IPS-20b (cell line): Measurements from ENCODE around the gene HLA-DQB1.
A peak's percentile ranks its signal among the peaks of the same experiment; 100 is the strongest.
"Not testable (repeated sequence)": the region's sequence is repeated elsewhere in the genome, so short reads cannot be mapped to it uniquely, and the experiment has no call there.

Experiments
- H3K27ac ChIP-seq: one replicate; pipeline ENCODE4 v1.5.1; 2013; ENCODE audit warnings: low read length
- H3K27me3 ChIP-seq: 2 replicates; pipeline ENCODE4 v1.6.1; 2013; ENCODE audit warnings: mild to moderate bottlenecking, low read length, inconsistent platforms; ENCODE audit not compliant: insufficient read depth
- H3K36me3 ChIP-seq: 2 replicates; pipeline ENCODE4 v1.6.1; 2013; ENCODE audit warnings: low read depth, mild to moderate bottlenecking, inconsistent platforms, low read length, moderate library complexity; ENCODE audit not compliant: insufficient read depth
- H3K4me1 ChIP-seq: 2 replicates; pipeline ENCODE4 v1.6.1; 2013; ENCODE audit warnings: mild to moderate bottlenecking, control low read depth, inconsistent platforms, low read length, moderate library complexity; ENCODE audit not compliant: insufficient read depth
- H3K4me3 ChIP-seq: 2 replicates; pipeline ENCODE4 v1.5.1; 2013; ENCODE audit warnings: mild to moderate bottlenecking, low read length, inconsistent platforms
- H3K9ac ChIP-seq: 2 replicates; pipeline ENCODE4 v1.6.1; 2013; ENCODE audit warnings: low read depth, mild to moderate bottlenecking, inconsistent platforms, low read length, moderate library complexity
- H3K9me3 ChIP-seq: 2 replicates; pipeline ENCODE4 v1.6.1; 2013; ENCODE audit warnings: mild to moderate bottlenecking, low read depth, low read length, inconsistent platforms; ENCODE audit not compliant: insufficient read depth

HLA-DQB1 gene

DNA sequence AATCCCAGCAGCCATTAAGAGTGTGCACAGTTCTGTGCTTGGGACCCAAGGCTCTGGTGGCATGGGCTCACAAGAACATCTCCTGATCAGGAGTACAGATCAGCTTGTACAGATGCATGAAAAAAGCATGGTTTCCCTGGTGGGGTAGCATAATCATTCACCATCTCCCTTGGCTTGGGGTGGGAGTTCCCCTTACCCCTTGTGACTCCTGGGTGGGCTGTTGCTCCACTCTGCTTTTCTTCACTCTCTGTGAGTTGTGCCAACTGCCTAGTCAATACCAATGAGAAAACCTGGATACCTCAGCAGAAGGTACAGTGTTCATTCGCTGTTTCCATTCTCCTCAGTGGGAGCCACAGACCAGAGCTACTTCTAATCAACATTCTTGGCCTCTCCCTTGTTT, 13.6 kb upstream of the HLA-DQB1 start:
- H3K4me3 ChIP-seq = no peak overlapping the region
- H3K9ac ChIP-seq = no peak overlapping the region
- no peak overlapping the region for H3K27ac ChIP-seq
- H3K27me3 ChIP-seq = no peaks in the 10 kb centered on the region
- H3K9me3 ChIP-seq = no peaks in the 10 kb centered on the region
- H3K36me3 ChIP-seq = no peaks in the 10 kb centered on the region
- H3K4me1 ChIP-seq = no peaks in the 10 kb centered on the region

DNA sequence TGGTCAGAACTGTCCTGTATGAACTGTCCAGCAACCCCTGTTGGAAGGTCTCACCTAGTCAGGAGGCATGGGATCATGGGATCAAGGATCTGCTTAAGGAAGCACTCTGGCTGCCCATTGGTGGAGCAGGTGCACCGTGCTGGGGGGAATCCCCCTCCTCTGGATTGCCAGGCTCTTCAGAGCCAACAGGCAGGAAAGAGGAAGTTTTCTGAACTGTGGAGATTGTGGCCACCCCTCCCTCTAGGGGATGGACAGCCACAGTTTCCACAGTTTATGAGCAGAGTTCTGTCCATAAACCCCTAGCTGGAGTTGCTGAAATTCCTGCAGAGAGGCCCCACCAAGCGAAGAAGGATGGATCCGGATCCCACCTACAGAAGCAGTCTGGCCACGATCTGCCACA, 13.0 kb upstream of the HLA-DQB1 start:
- no peaks in the 10 kb centered on the region for H3K36me3 ChIP-seq
- H3K4me1 ChIP-seq = no peaks in the 10 kb centered on the region
- no peak overlapping the region for H3K4me3 ChIP-seq
- no peaks in the 10 kb centered on the region for H3K27me3 ChIP-seq
- H3K9ac ChIP-seq = no peak overlapping the region
- H3K27ac ChIP-seq = no peak overlapping the region
- H3K9me3 ChIP-seq = no peaks in the 10 kb centered on the region

DNA sequence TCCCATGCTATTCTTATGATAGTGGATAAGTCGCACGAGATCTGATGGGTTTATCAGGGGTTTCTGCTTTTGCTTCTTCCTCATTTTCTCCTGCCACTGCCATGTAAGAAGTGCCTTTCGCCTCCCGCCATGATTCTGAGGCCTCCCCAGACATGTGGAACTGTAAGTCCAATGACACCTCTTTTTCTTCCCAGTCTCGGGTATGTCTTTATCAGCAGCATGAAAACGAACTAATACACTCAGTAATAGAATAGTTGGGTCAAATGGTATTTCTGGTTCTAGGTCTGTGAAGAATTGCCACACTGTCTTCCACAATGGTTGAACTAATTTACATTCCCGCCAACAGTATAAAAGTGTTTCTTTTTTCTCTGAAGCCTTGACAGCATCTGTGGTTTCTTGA, 7.7 kb upstream of the HLA-DQB1 start:
- H3K4me3 ChIP-seq, H3K27me3 ChIP-seq, H3K27ac ChIP-seq, H3K4me1 ChIP-seq, H3K9ac ChIP-seq, H3K36me3 ChIP-seq, H3K9me3 ChIP-seq: not testable (repeated sequence)

DNA sequence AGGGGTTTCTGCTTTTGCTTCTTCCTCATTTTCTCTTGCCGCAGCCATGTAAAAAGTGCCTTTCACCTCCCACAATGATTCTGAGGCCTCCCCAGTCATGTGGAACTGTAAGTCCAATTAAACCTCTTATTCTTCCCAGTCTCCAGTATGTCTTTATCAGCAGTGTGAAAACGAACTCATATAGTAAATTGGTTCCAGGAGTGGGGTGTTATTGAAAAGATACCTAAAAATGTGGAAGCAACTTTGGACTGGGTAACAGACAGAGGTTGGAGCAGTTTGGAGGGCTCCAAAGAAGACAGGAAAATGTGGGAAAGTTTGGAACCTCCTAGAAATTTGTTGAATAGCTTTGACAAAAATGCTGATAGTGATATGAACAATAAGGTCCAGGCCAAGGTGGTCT, 5.5 kb upstream of the HLA-DQB1 start:
- not testable (repeated sequence) for H3K4me3 ChIP-seq, H3K9me3 ChIP-seq, H3K36me3 ChIP-seq, H3K27me3 ChIP-seq, H3K27ac ChIP-seq, H3K9ac ChIP-seq, H3K4me1 ChIP-seq

DNA sequence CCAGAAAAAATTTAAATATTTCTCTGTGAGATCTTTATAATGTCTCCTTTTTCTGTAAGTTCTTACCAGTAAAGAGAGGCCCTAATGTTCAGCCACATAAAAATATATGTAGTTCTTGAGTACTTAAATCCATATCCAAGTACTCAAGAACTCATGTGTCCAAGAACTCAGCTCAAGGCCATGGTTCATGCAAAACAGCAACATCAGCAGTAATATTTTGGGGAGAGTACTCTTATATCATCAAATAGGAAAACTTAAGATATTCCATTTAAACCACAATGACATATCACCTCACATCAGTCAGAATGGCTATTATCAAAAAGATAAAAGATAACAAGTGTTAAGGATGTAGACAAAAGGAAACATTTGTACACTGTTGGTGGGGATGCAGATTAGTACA, 3.4 kb upstream of the HLA-DQB1 start:
- H3K27me3 ChIP-seq = peaks cover 13% of the 10 kb centered on the region
- H3K4me3 ChIP-seq = no peak overlapping the region
- no peaks in the 10 kb centered on the region for H3K36me3 ChIP-seq
- H3K4me1 ChIP-seq = no peaks in the 10 kb centered on the region
- H3K9ac ChIP-seq = no peak overlapping the region
- H3K27ac ChIP-seq = no peak overlapping the region
- no peaks in the 10 kb centered on the region for H3K9me3 ChIP-seq

DNA sequence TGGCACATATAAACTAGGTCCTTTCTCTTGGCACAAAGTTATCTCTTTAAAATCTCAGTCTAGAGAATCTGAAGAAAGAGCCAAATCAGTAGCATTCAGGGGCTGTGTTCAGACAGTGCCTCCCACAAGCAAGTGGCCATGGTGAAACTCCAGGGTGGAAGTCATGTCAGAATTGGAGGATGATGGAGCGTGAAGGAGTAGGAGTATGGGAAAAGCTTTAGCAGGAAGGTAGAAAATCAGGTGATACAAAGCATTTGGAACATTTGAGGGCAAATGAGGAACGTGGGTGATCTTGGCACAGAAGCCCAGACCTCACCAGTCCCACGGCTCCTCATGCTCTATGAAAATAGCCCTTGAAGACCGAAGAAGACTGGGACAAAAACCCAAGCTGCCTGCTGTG, 2.8 kb upstream of the HLA-DQB1 start:
- no peak overlapping the region for H3K27ac ChIP-seq
- no peak overlapping the region for H3K9ac ChIP-seq
- no peaks in the 10 kb centered on the region for H3K36me3 ChIP-seq
- H3K4me3 ChIP-seq = no peak overlapping the region
- H3K9me3 ChIP-seq = no peaks in the 10 kb centered on the region
- no peaks in the 10 kb centered on the region for H3K4me1 ChIP-seq
- peaks cover 18% of the 10 kb centered on the region for H3K27me3 ChIP-seq

DNA sequence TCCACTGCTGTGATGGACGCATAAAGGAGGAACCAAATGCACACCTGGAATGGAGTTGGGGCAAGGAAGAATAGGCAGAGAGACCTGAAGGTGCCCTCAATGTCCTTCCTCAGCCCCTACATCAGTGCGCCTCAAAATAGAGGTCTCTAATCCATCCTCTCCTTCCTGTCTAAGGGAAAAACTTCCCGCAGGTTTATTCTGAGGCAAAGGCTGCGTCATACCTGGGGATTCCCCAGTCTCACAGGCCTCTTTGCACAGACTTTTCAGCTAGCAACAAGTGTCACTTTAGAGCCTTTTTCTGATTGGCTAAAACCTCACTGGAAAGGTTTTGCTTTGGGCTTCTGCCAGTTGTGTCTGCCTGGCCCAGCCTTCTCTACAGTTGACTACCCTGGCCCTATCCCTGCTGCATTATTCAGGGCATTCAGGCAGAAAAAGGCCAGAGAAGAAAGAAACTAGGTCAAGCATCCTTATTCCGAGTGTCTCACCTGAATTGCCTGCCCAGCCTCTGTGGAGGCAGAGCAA, 1.8 kb upstream of the HLA-DQB1 start:
- no peaks in the 10 kb centered on the region for H3K4me1 ChIP-seq
- H3K9ac ChIP-seq = no peak overlapping the region
- H3K27me3 ChIP-seq = peaks cover 22% of the 10 kb centered on the region
- no peak overlapping the region for H3K4me3 ChIP-seq
- H3K27ac ChIP-seq = no peak overlapping the region
- no peaks in the 10 kb centered on the region for H3K9me3 ChIP-seq
- no peaks in the 10 kb centered on the region for H3K36me3 ChIP-seq

DNA sequence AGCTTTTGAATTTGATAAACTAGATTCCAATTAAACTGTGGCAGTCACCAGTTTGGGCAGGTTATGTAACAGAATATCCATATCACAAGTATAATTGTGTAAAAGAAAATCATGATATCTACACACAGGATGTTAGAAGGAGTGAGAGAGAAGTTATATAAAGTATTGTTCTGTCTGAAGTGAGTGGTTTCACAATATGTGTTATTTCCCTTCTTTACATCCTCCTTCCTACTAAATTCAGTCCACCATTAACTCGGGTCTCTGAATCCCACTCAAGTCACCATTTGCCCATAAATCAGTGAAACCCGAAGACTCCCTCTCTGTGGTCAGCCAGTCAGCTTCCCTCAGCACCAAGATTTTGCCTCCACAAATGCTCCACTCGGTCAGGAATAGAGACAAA, 796 bp downstream of the HLA-DQB1 start:
- Histone ChIP-seq H3K9me3 (no peaks in the 10 kb centered on the region), H3K36me3 (no peaks in the 10 kb centered on the region), H3K27me3 (peaks cover 22% of the 10 kb centered on the region), H3K27ac (no peak overlapping the region), H3K4me3 (no peak overlapping the region), H3K9ac (no peak overlapping the region), H3K4me1 (no peaks in the 10 kb centered on the region)

DNA sequence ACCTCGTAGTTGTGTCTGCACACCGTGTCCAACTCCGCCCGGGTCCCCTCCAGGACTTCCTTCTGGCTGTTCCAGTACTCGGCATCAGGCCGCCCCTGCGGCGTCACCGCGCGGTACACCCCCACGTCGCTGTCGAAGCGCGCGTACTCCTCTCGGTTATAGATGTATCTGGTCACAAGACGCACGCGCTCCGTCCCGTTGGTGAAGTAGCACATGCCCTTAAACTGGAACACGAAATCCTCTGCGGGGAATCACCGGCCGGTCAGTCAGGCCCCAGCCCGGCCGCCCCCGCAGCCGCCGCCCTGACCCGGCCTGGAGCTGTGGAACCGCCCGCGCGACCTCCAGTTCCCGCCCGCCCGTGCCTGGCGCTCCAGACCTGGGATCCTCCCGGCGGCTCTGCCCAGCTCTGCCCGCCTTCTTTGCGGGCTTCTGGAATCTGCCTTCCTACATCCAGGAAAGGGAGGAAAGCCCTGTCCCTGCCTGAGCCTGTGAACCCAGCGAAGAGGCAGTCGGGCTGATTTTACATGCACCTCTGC, 1.6 kb downstream of the HLA-DQB1 start:
- H3K4me3 ChIP-seq = peak overlapping the region; percentile 52; the same call in 1 of the 2 replicates
- no peaks in the 10 kb centered on the region for H3K36me3 ChIP-seq
- no peaks in the 10 kb centered on the region for H3K4me1 ChIP-seq
- no peak overlapping the region for H3K27ac ChIP-seq
- no peak overlapping the region for H3K9ac ChIP-seq
- no peaks in the 10 kb centered on the region for H3K9me3 ChIP-seq
- peaks cover 22% of the 10 kb centered on the region for H3K27me3 ChIP-seq

DNA sequence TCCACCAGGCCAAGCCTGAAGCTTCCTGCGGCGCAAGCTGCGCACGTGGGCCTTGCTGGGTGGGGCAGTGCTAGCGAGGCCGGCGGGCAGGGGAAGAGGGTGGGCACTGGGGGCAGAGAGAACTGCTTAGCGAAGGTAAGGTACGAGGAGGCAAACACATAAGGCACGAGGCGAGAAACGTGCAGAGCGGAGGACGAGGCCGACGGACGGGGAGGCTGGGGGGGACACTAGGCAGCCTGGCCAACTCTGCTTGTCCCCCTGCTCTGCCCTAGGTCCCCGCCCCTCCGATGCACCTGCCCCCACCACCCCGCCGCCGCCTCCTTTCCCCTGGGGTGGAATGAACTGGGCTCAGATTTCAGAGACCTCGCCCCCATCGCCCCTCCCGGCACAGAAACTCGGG, 2.1 kb downstream of the HLA-DQB1 start:
- H3K27me3 ChIP-seq = peaks cover 22% of the 10 kb centered on the region
- H3K27ac ChIP-seq = no peak overlapping the region
- H3K9ac ChIP-seq = no peak overlapping the region
- H3K4me3 ChIP-seq = no peak overlapping the region
- H3K4me1 ChIP-seq = no peaks in the 10 kb centered on the region
- H3K36me3 ChIP-seq = no peaks in the 10 kb centered on the region
- no peaks in the 10 kb centered on the region for H3K9me3 ChIP-seq

DNA sequence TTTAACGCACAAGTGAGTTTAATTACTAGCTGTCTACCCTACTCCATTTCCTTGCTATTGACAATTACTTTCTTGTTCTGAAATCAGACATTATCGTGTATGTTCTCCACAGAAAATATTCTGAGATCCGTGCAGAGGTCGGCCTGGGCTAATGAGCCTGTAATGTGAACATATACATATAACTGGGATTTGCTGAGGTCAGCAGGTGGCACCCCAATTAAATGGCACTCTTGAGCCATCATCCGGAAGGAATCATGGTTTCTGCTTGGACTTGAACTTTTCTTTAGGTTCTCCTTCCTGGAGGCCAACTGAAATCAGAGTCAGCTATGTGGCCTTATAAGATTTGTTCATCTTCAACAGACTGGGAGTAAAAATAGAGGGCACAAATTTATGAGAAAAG, 3.6 kb downstream of the HLA-DQB1 start:
- no peak overlapping the region for H3K27ac ChIP-seq
- no peaks in the 10 kb centered on the region for H3K4me1 ChIP-seq
- no peaks in the 10 kb centered on the region for H3K9me3 ChIP-seq
- no peak overlapping the region for H3K4me3 ChIP-seq
- H3K36me3 ChIP-seq = no peaks in the 10 kb centered on the region
- H3K9ac ChIP-seq = no peak overlapping the region
- H3K27me3 ChIP-seq = peaks cover 26% of the 10 kb centered on the region

DNA sequence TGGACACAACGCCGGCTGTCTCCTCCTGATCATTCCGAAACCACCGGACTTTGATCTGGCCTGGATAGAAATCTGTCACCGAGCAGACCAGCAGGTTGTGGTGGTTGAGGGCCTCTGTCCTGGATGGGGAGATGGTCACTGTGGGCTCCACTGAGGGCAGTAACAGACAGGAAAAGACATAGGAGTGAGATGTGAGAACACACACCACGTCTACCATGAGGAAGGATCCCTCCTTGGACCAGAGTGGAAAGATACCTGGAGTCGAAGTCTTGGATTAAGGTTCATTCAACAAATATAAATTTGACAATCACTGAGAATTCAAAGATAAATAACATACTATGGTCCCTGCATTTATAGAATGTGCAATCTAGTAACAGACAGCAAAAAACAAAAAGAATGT, 4.4 kb downstream of the HLA-DQB1 start:
- H3K4me1 ChIP-seq = no peaks in the 10 kb centered on the region
- H3K36me3 ChIP-seq = no peaks in the 10 kb centered on the region
- no peak overlapping the region for H3K4me3 ChIP-seq
- H3K9me3 ChIP-seq = no peaks in the 10 kb centered on the region
- H3K27me3 ChIP-seq = peaks cover 26% of the 10 kb centered on the region
- no peak overlapping the region for H3K27ac ChIP-seq
- H3K9ac ChIP-seq = no peak overlapping the region
